GM19238 (cell line): ENCODE data around the gene DUSP12.

Source experiments
- DNase-seq: peaks from one replicate; pipeline ENCODE4 v3.0.0; 2011; ENCODE audit warnings: low spot score; ENCODE audit not compliant: insufficient read length

DUSP12 gene

DNA sequence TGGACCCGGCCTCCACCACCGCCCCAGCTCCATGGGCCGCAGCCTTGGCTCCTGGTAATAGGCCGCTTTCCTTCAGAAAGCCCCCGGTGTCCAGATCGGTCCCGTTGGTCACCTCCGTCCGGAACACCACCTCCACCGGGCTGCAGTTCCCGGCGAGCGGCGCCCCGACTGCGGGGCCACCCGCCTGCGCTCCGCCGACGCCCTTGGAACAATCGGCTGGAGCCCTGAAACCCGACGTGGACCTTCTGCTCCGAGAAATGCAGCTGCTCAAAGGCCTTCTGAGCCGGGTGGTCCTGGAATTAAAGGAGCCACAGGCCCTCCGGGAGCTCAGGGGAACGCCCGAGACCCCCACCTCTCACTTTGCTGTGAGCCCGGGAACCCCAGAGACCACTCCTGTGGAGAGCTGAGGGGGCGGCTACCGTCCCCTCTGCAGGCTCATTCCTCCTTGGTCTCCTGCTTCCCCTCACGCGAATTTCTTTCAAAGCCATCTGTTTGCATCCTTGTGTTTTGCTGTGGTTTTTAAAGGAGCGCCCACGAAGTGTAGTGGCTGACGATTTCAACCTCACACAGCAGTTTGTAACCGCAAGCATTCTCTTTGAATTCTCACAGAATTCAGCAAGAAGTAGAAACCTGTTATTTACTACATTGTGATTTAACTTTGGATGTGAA, 22.2 kb upstream of the DUSP12 start:
- DNase-seq: no peak

DNA sequence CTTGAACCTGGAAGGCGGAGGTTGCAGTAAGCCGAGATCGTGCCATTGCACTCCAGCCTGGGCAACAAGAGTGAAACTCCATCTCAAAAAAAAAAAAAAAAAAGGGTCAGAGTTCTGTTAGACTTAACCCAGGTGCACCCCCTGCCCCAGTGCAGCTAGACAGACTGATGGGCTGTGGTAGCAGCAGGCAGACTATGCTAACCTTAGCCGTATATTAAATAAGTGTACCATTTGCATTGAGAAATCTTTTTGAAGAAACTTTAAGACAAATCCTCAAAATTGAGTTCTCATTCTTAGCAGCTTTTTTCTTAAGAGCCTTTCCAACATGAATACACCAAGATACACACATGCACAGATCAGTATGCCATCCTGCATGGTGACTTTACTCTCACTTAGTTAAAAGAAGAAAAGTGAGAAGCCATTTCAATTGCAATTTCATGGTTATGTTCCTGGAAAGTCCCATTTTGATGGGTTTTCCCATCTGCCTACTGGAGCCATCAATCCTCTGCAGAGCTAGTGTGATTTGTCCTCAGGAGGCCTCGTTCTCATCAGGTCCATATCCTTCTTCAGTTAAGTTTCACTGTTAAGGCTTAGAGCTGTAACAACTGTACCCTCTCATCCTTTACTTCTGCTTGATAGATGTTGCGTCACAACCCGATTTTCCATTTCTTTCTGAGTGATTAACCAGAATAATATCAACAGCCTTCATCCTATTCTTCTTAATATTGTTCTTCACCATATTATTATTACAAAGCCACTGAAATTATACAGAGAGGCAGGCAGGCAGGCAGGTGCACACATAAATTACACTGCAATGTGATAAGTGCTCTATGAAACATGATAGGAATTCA, 21.0 kb upstream of the DUSP12 start:
- DNase-seq: no peak

DNA sequence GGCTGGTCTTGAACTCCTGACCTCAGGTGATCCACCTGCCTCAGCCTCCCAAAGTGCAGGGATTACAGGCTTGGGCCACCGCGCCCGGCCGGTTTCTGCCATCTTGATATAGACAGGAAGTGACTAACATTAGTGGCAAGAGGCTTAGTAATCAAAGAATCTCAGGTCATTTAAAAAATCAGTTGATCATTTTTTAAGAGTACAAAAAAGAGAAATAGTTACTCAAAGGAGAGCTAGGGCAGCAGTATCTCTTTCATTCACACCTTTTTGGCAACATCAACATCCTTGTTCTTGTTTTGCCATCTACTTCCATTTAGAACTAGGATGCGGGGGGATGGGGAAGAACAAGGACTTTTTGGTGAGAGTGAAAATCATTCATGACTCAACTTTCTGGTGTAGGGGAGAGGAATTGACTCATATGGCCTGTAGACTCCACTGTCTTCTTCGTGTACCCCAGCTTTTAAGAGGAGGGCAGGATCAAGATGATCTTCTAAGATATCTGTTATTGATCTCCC, 19.5 kb upstream of the DUSP12 start:
- DNase-seq: no peak

DNA sequence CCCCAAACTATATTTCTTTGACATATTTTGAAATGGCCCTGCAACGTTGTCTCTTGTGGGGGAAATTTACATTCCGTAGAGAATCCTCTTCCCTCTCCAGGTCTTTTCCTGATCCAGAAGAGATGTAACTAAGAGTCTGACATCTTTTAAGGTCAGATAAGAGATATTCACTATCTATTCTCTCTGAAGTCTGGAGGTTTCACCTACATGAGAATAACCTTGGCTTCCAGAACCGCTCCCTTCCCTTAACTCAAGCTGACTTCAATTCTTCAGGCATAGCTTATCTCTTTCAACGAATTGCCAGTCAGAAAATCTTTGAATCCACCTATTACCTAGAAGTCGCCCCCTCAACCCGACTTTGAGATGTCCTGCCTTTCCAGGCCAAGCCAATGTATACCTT, 18.3 kb upstream of the DUSP12 start:
- DNase-seq: no peak

DNA sequence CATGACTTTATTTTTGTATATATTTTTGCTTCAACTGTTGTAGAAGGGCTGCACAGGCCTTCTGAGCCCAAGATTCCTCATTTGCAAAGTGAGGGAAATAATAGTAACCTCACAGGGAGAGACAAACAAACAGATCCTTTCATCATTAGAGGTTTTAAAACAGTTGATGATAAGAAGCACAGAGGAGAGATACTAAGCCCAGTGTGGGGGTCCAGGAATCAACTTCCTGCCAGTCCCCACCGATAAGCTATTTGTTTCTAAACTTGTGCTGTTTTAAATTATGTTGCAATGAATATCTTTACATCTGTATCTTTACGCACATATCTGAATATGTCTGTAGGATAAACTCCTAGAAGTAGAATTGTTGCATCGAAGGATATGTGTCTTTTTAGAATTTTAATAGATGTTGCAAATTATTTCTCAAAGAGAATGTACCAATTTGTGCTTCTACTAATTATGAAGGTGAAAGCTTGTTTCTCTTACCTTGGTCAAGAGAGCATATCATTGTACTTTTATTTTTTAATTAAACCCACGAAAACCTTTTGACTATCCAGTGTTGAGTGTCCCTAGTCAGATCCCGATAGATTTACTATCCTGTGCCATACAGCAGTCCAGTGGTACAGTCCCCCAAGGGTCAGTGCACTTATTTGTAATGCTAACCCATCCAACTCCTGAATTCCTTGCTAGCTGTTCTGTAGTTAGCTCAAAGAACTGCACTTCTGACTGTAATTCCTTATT, 17.4 kb upstream of the DUSP12 start:
- DNase-seq: no peak

DNA sequence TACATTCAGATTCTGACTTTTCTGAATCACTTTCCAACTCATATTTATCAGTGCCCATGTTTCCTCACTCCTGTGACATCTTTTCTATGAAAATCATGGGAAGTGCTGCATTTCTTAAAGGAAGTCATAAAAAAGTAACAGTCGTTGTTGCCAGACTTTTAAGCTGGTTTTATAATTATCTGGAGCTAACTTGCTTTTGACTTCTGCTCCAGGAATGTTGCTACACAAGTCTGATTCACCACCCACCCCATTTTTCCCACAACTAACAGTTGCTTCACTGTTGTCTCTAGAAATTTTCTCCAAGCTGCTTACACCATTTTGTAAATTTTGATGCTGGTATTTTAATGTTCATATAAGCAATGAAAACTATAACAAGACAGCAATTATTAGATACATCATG, 16.1 kb upstream of the DUSP12 start:
- no peak for DNase-seq

DNA sequence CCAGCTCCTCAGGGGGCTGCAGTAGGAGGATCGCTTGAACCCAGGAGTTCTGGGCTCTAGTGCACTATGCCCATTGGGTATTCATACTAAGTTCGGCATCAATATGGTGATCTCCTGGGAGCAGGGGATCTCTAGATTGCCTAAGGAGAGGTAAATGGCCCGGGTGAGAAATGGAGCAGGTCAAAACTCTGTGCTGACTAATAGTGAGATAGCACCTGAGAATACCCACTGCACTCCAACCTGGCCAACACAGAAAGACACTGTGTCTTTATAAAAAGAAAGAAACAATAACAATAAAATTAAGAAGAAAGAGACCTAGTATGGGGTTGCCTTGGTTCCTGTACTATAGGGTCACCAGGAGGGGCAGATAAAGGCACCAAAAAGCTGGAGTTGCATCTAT, 13.7 kb upstream of the DUSP12 start:
- DNase-seq: no peak

DNA sequence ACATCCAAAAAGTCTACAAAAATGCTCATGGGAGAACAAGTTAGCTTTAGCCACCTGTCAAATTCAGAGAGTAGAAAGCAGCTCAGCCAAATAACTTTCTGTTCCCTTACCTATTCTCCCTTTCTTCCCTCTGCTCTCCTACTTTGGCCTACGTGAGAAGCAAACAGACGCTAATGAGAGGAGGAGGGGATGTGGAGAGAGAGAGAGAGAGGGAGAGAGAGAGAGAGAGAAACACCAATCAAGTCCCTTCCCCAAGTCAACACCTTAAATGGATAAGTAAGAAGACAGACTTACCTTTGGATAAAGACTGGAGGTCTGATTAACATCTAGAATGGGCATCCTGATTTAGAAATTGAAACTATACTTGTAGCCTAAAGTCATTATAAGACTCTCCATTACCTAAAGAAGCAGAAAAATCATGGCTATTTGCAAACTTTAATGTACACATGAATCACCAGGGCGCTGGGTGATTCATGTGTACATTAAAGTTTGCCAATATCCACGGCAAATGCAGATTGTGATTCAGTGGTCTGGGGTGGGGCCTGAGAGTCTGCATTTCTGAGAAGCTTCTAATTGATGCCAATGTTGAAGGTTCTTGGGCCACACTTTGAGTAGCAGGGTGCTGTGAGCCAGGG, 13.1 kb upstream of the DUSP12 start:
- no peak for DNase-seq

DNA sequence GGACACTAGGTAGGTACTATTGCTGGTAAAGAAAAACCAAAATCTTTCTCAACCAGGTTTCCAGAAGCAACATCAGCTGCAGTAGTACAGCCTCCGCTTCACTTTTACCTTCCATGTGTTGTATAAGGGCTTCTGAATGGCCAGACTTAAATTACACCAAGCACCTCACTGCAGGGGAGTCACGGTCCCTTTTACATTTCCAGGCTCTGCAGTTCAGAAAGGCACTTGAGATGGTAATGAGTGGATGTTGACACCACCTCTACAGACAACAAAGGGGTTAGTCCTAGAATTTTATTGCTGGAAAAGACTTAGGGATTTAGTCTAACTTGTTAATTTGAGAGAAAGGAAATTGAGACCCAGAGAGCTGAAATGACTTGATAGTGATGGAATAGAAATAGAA, 12.0 kb upstream of the DUSP12 start:
- DNase-seq: no peak

DNA sequence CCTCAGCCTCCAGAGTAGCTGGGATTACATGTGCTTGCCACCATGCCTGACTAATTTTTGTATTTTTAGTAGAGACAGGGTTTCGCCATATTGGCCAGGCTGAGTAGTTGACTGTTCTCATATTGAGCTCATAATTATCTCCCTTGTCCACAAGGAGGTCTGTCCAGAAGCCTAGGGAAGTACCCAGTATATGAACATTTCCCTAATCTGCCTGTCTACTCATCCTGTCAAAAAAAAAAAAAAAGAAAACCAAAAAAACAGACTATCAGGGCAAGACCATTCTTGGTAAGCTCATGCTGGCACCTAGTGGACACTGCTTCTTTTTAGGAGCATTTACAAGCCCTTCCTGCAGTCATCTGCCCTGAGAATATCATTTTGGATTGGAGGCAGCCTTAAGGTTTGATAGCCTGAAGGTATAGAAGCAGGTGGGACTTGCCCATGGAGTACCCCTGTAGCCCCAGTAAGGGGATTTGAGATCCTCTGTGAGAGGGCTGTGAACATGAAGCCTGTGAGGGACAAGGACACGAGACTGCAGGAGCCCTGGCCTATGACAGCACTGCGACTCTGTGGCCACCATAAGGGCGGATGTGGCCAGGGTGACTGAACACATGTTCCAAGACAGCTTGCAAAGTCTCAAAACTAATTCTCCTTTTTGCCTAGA, 10.8 kb upstream of the DUSP12 start:
- DNase-seq: no peak

DNA sequence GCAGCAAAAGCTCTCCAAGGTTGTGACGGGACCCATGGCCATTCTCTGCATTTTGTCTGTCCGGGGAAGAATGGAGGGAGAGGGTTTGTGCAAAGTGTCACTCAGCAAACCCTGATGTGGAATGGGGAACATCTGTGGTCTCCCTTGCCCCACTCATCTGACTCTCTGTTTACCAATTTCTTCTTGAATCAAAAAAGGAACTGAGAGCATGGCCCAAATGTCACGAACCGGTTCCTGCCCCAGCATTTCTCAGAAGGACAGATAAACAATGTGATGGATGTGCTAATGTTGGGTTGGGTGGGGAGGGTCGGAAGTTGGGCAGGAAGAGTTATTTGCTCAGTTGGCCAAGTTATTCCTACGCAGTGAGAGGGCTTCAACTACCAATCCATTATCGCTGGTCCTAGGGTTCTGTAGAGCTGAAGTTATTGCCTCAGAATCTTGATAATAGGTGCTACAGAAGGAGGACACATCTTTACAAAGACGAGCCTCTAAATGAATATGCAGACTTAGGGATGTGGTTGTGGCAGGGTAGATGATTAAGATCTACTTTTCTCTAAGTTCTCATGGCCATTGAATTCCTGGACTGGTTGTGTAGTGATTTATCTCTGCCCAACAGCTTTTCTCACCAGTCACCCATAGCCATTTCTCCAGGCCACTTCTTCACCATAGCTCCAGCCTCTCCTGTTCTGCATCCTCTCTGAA, 9.6 kb upstream of the DUSP12 start:
- DNase-seq: no peak

DNA sequence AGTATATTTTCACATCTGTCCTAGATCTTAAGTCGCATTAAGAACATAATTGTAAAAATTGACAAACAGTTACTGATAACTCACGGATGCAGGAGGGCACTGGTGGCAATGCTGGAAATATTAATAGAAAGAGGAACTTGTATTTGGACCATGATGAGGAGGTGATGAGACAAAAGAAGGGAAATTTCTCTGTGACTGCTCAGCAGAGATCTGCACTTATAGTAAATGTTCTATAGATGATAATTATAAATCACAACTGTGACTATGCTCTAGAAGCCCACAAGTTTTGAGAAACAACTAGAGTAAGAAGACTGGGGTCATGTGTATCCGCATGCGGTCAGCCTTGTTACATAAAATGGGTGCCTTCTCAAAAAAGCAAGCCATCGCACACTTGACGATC, 8.7 kb upstream of the DUSP12 start:
- no peak for DNase-seq

DNA sequence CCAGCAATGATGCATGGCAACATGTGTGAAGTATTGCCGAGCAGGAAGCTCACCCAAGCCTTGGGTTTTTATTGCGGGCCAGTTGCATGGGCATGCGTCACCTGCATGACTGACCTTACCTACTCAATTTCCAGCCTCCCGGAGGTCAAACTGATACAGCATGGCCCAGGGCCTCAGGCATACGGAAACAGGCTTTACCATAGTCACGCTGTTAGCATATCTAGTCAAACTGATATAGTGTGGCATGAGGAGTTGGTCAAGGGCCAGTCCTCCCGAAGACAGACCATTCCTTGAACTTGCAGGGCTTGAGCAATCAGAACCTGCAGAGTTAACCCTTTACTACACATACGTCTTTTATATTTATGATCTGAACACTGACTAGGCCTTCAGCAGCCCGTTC, 6.4 kb upstream of the DUSP12 start:
- no peak for DNase-seq

DNA sequence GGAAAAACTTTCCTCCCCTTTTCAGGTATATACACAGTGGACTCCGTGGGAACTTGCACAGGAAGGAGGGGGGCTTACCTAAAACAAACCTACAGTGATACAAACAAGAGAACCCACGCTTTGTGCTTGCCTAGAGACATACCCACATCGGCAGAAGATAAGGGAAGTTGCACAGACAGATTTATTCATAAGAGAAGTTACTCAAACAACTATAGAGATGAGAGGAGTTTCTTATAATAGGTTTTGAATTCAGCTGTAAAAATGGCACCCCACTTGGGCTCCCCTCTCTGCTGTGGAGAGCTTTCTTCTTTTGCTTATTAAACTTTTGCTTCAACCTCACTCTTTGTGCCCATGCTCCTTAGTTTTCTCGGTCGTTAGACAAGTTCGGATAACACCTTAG, 1.8 kb upstream of the DUSP12 start:
- DNase-seq: no peak

DNA sequence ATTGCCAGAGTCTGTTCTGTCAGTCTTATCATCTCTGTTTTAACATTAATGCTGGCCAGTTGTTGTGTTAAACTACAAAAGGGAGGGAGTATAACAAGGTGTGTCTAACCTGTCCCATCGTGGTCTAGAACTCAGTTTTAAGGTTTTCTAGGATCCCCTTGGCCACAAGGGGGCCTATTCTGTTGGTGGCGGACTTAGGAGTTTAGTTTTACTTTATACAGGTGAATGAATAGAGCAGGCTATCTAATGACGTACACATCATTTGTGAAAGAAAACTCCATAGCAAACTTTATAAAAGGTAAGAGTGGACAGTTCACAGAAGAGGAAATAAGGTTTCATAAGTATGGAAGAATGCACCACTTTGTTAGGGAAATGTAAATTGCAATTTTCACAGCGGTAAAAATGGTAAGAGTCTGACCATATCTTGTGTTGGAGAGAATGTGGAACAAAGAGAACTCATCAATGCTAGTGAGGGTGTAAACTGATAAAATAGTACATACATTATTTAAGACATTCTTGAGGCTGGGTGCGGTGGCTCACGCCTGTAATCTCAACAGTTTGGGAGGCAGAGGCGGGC, 14.0 kb downstream of the DUSP12 start:
- DNase-seq: no peak

DNA sequence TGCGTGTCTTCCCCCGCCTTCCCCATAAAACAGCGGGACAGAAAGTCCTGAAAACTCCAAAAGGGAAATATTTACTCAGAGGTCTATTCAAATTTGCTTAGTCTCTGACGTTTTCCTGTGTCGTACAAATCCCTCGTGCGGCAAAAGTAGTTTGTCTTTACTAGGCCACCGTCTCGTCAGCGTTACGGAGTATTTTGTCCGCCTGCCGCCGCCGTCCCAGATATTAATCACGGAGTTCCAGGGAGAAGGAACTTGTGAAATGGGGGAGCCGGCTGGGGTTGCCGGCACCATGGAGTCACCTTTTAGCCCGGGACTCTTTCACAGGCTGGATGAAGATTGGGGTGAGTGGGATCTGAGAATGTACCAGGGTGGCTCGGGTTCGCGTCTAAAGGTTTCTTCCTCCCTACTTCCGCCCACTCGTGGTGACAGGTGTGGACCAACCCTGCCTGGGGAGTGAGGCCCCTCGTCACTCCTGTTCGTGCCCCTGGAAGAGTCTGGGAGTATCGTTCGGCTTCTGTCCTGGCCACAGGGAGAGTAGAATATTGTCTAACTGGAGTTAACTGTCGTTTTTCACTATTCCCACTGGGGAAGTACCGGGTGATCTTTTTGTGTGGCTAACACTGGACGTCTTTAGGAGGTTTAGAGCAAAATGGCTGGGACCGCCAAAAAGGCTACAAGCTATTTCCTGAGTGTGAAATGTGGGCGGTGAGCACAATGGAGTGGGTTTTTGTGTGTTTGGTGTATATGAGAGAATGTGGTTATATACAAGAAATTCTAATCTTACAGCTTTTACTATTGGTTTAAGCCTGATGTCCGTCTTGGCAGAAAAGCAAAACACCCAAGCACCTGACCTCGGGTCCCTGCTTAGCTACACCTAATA, 16.8 kb downstream of the DUSP12 start, which contains the start of gene ATF6:
TSS of gene ATF6 (plus strand) at position 219 of the 880 bp plus-strand sequence. CDS start at position 260, 41 bp downstream.
- peak; percentile 42 for DNase-seq

DNA sequence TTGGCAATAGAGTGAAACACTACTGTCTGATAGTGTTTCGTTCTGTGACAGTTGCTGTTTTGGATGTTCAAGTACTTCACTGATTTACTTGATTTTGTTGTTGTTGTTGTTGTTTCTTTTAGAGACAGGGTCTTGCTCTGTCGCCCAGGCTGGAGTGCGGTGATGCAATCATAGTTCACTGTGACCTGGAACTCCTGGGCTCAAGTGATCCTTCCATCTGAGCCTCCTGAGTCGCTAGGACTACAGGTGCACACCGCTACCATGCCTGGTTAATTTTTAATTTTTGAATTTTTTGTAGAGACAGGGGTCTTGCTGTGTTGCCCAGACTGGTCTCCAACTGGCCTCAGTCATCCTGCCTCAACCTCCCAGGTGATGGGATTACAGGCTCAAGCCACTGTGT, 18.9 kb downstream of the DUSP12 start:
- no peak for DNase-seq

DNA sequence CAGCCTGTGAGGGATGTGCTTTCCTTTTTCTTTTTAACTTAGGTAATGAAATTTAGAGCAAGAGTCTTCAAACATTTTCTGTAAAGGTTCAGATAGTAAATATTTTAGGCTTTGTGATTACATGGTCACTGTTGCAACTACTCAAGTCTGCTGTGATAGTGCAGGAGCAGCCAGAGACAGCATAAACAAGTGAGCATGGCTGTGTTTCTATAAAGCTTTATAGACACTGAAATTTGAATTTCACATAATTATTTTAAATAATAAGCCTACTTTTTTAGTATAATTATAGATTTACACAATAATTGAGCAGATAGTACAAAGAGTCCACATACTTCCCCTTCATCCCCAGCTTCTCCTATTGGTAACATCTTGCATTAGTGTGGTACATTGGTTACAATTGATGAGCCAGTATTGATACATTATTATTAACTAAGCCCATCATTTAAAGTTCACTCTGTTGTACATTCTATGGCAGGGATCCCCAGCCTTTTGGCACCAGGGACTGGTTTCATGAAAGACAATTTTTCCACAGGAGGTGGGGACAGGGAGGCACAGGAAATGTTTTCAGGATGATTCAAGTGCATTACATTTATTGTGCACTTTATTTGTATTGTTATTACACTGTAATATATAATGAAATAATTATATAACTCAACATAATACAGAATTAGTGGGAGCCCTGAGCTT, 19.5 kb downstream of the DUSP12 start:
- DNase-seq: no peak
